Measurements from ENCODE around the gene GCSAM. TPM values are rescaled to one million over a fixed set of nuclear protein-coding genes. Genes with fewer than 3 reads are reported as not detected.

The GCSAM gene
- total and polyA plus RNA-seq, 2 experiments from 2014 or later = 0.86 TPM; not detected in 1

GRCh38 chr3:112114576-112115160 is 18.4 kb downstream of the GCSAM start:
- peaks cover 2% of the 10 kb centered on the region for H3K27me3 Mint-ChIP-seq (ENCODE audit: insufficient read depth, low read depth, poor library complexity)
- no peak overlapping the region for H3K27ac Mint-ChIP-seq
- ATAC-seq = no peak
- no peak overlapping the region for H2AFZ ChIP-seq
- H3F3A ChIP-seq (replicated peaks; ENCODE audit: low read depth) = 0 out of 2 replicates have a peak, but pooled peaks cover 4% of the 10 kb centered on the region
- H3K9me3 Mint-ChIP-seq = no peaks in the 10 kb centered on the region; the same call in 2 of the 3 replicates
- no peak overlapping the region for H3K4me3 Mint-ChIP-seq
- no peak for TF ChIP-seq REST (IDR thresholded peaks at IDR 0.05; ENCODE audit: unreplicated experiment)
- TF ChIP-seq NANOG (IDR thresholded peaks at IDR 0.05; ENCODE audit: borderline replicate concordance) = no peak
- TF ChIP-seq ETS1 (IDR thresholded peaks at IDR 0.05) = no peak
- H3K27ac ChIP-seq (ENCODE audit: low read depth) = no peak overlapping the region
- H3K4me3 ChIP-seq = no peak overlapping the region
- no peaks in the 10 kb centered on the region for H3K9me2 ChIP-seq (ENCODE audit: insufficient read depth)
- H3K27me3 ChIP-seq (ENCODE audit: insufficient read depth) = no peaks in the 10 kb centered on the region
- H3K36me3 ChIP-seq (ENCODE audit: insufficient read depth) = no peaks in the 10 kb centered on the region; the same call in 1 of the 2 replicates
- no peak for DNase-seq (ENCODE audit: low spot score)
- H3K36me3 Mint-ChIP-seq (ENCODE audit: low read depth) = peaks cover 12% of the 10 kb centered on the region; the same call in 2 of the 3 replicates
- no peaks in the 10 kb centered on the region for H3K79me2 ChIP-seq (replicated peaks; ENCODE audit: insufficient read depth)
- no peaks in the 10 kb centered on the region for H4K20me1 ChIP-seq (replicated peaks; ENCODE audit: insufficient read depth)
- H3K4me2 ChIP-seq = no peak overlapping the region
- peaks cover 13% of the 10 kb centered on the region for H3K4me1 Mint-ChIP-seq
- peaks cover 10% of the 10 kb centered on the region for H3K4me1 ChIP-seq (ENCODE audit: insufficient read depth)

- Mint-ChIP-seq H3K9me3 (no peaks in the 10 kb centered on the region; the same call in 2 of the 3 replicates), H3K27me3 (ENCODE audit: insufficient read depth, low read depth, poor library complexity) (no peaks in the 10 kb centered on the region), H3K4me3 (no peak overlapping the region), H3K36me3 (ENCODE audit: low read depth) (peaks cover 3% of the 10 kb centered on the region; the same call in 2 of the 3 replicates), H3K27ac (no peak overlapping the region), H3K4me1 (peaks cover 5% of the 10 kb centered on the region)
- Histone ChIP-seq H2AFZ (no peak overlapping the region), H3K4me3 (no peak overlapping the region), H3F3A (replicated peaks; ENCODE audit: low read depth) (0 out of 2 replicates have a peak, but pooled peaks cover 4% of the 10 kb centered on the region), H4K20me1 (replicated peaks; ENCODE audit: insufficient read depth) (no peaks in the 10 kb centered on the region), H3K36me3 (ENCODE audit: insufficient read depth) (no peaks in the 10 kb centered on the region; the same call in 1 of the 2 replicates), H3K4me2 (no peak overlapping the region), H3K27ac (ENCODE audit: low read depth) (no peak overlapping the region), H3K27me3 (ENCODE audit: insufficient read depth) (no peaks in the 10 kb centered on the region), H3K79me2 (replicated peaks; ENCODE audit: insufficient read depth) (no peaks in the 10 kb centered on the region), H3K9me2 (ENCODE audit: insufficient read depth) (no peaks in the 10 kb centered on the region), H3K4me1 (ENCODE audit: insufficient read depth) (no peaks in the 10 kb centered on the region)
- TF ChIP-seq CTCF (conservative IDR thresholded peaks at IDR 0.05; ENCODE audit: low read depth in 2 of 2) = peak; percentile 95 to 99
- TF ChIP-seq ETS1 (IDR thresholded peaks at IDR 0.05) = no peak
- no peak for TF ChIP-seq EZH2 (IDR thresholded peaks at IDR 0.05; ENCODE audit: low read depth, unreplicated experiment)
- TF ChIP-seq STAT1 (IDR thresholded peaks at IDR 0.05; ENCODE audit: unreplicated experiment) = no peak
- TF ChIP-seq NANOG (IDR thresholded peaks at IDR 0.05; ENCODE audit: borderline replicate concordance) = peak; percentile 22; the same call in 1 of the 2 replicates
- no peak for TF ChIP-seq ZNF114 (CRISPR knock-in tag; IDR thresholded peaks at IDR 0.05)
- DNase-seq (ENCODE audit: low spot score) (peak; percentile 93), ATAC-seq (peak; percentile 99)
These were observed 21.2 kb downstream of the GCSAM start for GRCh38 chr3:112111785-112112402.

Data from GM23338 (cell line).